Stimulated activated CD4-positive, alpha-beta T cell treated with anti-CD3 and anti-CD28 coated beads, Interleukin-15, amount 100 ng/mL, for 24 hours (primary cell): ENCODE data around the gene ZNF594.
"Not testable (repeated sequence)": the region's sequence is repeated elsewhere in the genome, so short reads cannot be mapped to it uniquely, and the experiment has no call there.

Experiments used
- DNase-seq: peaks from one replicate; pipeline ENCODE4 v3.0.0-alpha.2; 2020

The ZNF594 gene

GRCh38 chr17:5200360-5200759, 8.7 kb upstream of the ZNF594 start:
- DNase-seq, result no peak

- DNase-seq, result no peak
These were observed 6.8 kb upstream of the ZNF594 start for GRCh38 chr17:5198472-5198871.

DNA sequence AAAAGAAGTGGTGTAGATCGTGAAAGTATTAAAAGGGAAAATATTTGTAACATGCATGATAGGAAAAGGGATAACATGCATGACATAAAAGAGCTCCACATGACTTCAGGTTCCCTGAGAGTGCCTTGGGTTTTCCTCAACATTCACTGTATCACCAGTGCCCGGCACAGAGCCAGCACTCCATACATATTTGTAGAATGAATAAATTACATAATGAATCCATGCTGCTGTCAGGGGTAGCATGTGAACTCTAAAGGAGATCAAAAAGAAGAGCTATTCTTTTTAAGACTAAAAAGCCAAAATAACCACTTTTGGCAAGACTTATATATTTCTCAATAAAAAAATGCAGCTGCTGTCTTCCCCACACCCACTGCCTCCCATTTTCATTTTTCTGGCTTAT, 2.7 kb upstream of the ZNF594 start:
- no peak for DNase-seq

DNA sequence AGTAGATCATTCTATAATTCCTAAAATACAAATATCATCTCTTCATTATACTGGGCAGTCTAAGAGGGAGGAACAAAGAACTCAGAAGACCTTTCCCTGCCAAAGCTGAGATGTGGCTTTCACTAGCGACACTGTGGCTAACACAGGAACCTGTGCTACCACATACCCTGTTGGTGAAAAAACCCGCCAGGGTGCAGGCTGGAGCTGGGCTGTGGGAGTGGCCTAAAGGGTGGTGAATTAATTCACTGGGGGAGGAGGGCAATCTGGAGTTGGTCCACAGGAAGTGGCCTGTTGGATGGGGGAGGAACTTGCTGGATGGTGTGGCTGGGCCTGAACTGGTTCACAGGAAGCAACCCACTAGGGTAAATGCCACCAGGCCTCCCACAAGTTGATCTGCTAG, 7.4 kb downstream of the ZNF594 start:
- no peak for DNase-seq

DNA sequence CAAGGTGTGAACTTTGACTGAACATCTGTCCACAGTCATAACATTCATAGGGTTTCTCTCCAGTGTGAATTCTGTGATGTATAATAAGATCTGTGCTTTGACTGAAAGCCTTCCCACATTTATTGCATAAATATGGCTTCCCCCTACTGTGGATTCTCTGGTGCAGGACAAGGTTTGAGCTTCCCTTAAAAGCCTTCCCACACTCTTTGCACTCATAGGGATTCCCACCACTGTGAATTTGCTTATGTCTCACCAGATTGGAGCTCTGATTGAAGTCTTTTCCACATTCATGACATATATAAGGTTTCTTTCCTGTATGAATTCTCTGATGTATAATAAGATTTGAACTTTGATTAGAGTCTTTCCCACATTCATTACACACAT, 8.3 kb downstream of the ZNF594 start:
- DNase-seq, result no peak

DNA sequence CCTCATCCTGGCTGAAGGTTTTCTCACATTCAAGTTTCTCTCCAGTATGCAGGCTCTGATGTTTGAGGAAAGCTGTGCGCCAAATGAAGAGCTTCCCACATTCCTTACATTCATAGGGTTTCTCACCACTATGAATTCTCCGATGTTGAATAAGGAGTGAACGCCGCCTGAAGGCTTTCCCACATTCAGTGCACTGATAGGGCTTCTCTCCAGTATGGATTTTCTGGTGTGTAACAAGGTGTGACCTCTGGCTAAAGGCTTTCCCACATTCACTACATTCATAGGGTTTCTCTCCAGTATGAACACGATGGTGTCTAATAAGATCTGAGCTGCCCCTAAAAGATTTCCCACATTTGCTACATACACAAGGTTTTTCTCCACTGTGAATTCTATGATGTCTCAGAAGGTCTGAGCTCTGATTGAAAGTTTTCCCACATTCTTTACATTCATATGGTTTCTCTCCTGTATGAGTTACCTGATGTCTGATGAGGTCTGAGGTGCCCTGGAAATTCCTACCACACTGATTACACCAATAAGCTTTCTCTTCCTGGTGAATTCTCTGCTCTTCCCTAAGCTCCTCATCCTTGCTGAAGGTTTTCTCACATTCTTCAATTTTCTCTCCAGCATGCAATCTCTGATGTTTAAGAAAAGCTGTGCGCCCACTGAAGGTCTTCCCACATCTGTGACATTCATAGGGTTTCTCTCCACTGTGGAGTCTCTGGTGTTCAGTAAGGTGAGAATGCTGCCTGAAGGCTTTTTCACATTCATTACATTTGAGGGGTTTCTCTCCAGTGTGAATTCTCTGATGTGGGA, 8.9 kb downstream of the ZNF594 start:
- no peak for DNase-seq

GRCh38 chr17:5181509-5182305, 10.0 kb downstream of the ZNF594 start:
- no peak for DNase-seq

DNA sequence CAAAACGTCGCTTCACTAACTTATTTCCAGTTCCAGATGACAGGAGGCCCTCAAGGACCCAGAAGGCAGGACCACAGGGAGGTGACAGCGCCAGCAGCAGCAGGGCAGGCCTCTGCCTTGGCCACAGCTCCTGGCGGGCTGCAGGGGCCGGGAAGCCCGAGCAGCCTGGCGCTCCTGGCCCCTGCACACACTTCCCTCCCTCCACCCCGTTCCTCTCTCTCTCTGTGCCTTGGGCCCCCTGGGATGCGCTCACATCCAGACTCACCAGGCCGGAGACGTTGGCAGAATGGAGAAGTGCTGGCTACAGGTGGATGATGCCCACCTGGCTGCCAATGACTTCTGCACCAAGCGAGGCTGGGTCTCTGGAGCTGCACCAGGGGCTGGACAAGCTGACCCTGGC, 12.7 kb downstream of the ZNF594 start:
- no peak for DNase-seq

- DNase-seq, result not testable (repeated sequence)
These were observed 16.6 kb downstream of the ZNF594 start for GRCh38 chr17:5175027-5175426.

GRCh38 chr17:5165791-5166564, 25.7 kb downstream of the ZNF594 start:
- DNase-seq, result not testable (repeated sequence)

- DNase-seq, result no peak
These were observed 27.2 kb downstream of the ZNF594 start for GRCh38 chr17:5164436-5164835.

DNA sequence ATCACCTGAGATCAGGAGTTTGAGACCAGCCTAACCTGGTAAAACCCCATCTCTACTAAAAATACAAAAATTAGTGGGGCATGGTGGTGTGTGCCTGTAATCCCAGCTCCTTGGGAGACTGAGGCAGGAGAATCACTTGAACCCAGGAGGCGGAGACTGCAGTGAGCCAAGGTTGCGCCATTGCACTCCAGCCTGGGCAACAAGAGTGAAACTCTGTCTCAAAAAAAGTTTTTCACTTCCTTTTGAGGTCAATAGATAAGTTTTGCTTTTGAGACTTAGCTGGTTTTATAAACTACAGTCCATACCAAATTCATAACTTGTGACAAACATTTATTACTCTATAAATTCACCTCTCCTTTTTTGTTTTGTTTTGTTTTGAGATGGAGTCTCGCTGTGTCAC, 29.9 kb downstream of the ZNF594 start:
- DNase-seq, result not testable (repeated sequence)

GRCh38 chr17:5160702-5161101, 31.0 kb downstream of the ZNF594 start:
- DNase-seq, result not testable (repeated sequence)

DNA sequence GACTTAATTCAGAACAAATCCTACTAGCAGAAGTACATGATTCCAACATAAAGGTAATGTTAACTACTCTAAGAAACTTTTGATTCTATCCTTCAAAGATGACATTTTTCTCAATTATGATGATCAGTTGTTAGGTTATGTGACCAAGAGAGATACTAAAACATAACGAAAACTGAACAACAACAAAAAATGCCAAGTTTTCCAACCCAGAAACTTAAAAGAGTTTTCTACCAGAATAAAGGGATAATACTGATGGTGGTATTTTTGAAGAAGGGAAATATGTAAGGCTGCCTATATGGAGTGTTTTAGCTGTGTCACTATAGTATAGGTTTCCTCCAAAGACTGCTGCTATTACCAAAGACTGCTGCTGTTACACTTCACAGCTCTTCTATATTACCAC, 45.5 kb downstream of the ZNF594 start:
- DNase-seq, result not testable (repeated sequence)

GRCh38 chr17:5142877-5143276, 48.8 kb downstream of the ZNF594 start:
- DNase-seq, result not testable (repeated sequence)

- DNase-seq, result no peak
These were observed 52.3 kb downstream of the ZNF594 start for GRCh38 chr17:5139458-5139732.

GRCh38 chr17:5138616-5139457, 52.8 kb downstream of the ZNF594 start:
- no peak for DNase-seq

DNA sequence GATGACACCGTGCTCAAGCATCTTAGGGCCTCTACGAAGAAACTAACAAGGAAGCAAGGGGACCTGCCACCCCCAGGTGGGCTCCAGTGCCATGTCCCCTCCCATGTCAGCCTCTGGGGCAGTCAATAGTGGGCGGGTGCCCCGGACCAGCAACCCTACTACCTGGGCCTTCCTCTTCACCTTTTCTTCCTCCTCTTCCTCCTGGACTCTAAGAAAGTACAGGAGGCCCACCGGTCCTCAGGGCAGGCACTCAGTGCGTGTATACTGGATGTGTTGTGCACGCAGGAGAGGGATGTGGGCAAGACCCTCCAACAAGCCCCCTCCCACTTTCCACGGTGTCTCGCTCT, 53.5 kb downstream of the ZNF594 start:
- DNase-seq, result not testable (repeated sequence)

- not testable (repeated sequence) for DNase-seq
These were observed 54.0 kb downstream of the ZNF594 start for GRCh38 chr17:5137511-5138197.

- DNase-seq, result not testable (repeated sequence)
These were observed 54.9 kb downstream of the ZNF594 start for GRCh38 chr17:5136580-5137412.
